Activated CD4-positive, alpha-beta memory T cell treated with anti-CD3 and anti-CD28 coated beads for 36 hours (primary cell): ENCODE measurements around the gene ARPIN. TPM values are rescaled to one million over a fixed set of nuclear protein-coding genes. Genes with fewer than 3 reads are reported as not detected.
"Not testable (repeated sequence)": the region's sequence is repeated elsewhere in the genome, so short reads cannot be mapped to it uniquely, and the experiment has no call there.

Experiments
- CTCF ChIA-PET: fragments of 350-600 bp; sonication (Branson Sonifier 250); formaldehyde crosslinking; loops from one replicate; lab custom pipeline; 2021; ENCODE audit warnings: antibody characterized with exemption, inconsistent platforms; lab: Charles Lee
- POLR2A ChIA-PET: fragments of 350-600 bp; sonication (Branson Sonifier 250); formaldehyde crosslinking; loops from one replicate; lab custom pipeline; 2021; ENCODE audit warnings: antibody characterized with exemption; lab: Charles Lee
- DNase-seq: peaks from one replicate; pipeline ENCODE4 v3.0.0-alpha.2; 2020
- H3K27ac Mint-ChIP-seq: one replicate; pipeline ENCODE4 v1.8.0; 2021; ENCODE audit warnings: mixed read lengths
- H3K27me3 Mint-ChIP-seq: one replicate; pipeline ENCODE4 v1.8.0; 2021; ENCODE audit warnings: mixed read lengths
- H3K36me3 Mint-ChIP-seq: one replicate; pipeline ENCODE4 v1.8.0; 2021; ENCODE audit warnings: mixed read lengths
- H3K4me1 Mint-ChIP-seq: one replicate; pipeline ENCODE4 v1.8.0; 2021; ENCODE audit warnings: low read depth, mixed read lengths
- H3K4me3 Mint-ChIP-seq: one replicate; pipeline ENCODE4 v1.8.0; 2021; ENCODE audit warnings: mild to moderate bottlenecking, mixed read lengths
- H3K9me3 Mint-ChIP-seq: one replicate; pipeline ENCODE4 v1.8.0; 2021; ENCODE audit warnings: mixed read lengths
- intact Hi-C: fragments of 100-400 bp; cut with micrococcal nuclease; formaldehyde crosslinking; loops from one replicate; pipeline ENCODE4 v1.15.1; 2023
- total RNA-seq, 2 experiments: library from RNA; stranded (reverse); gene quantifications; one replicate each; pipeline ENCODE4 v1.2.3, GENCODE V29; 2021

Gene ARPIN
- total RNA-seq, 2 experiments from 2014 or later, result 0.05 TPM; not detected in 1

GRCh38 chr15:89870688-89871288, 42.0 kb downstream of the ARPIN start:
- intact Hi-C loops, result no loop called here
- DNase-seq, result no peak
- Mint-ChIP-seq H3K27ac (no peak overlapping the region), H3K4me1 (peaks cover 4% of the 10 kb centered on the region), H3K4me3 (no peak overlapping the region), H3K36me3 (peaks cover 6% of the 10 kb centered on the region), H3K9me3 (no peaks in the 10 kb centered on the region), H3K27me3 (no peaks in the 10 kb centered on the region)
- ChIA-PET POLR2A (no interaction called here), CTCF (interaction anchor here (0.9 to 1.9 kb wide), 3 partner anchors 87 to 131 kb away, joined by 3 to 10 read pairs (median 7); no protein-coding TSS in a partner anchor)

GRCh38 chr15:89870006-89870405, 42.7 kb downstream of the ARPIN start:
- peaks cover under 1% of the 10 kb centered on the region for H3K4me1 Mint-ChIP-seq
- H3K27ac Mint-ChIP-seq, result no peak overlapping the region
- DNase-seq, result no peak
- no peaks in the 10 kb centered on the region for H3K9me3 Mint-ChIP-seq
- no peaks in the 10 kb centered on the region for H3K27me3 Mint-ChIP-seq
- ChIA-PET CTCF (interaction anchor here (0.6 kb wide), 1 partner anchor 98 kb away, joined by 3 read pairs; no protein-coding TSS in a partner anchor), POLR2A (no interaction called here)
- peaks cover 9% of the 10 kb centered on the region for H3K36me3 Mint-ChIP-seq
- intact Hi-C loops, result no loop called here
- H3K4me3 Mint-ChIP-seq, result no peak overlapping the region

GRCh38 chr15:89869490-89869889, 43.3 kb downstream of the ARPIN start:
- DNase-seq, POLR2A ChIA-PET, H3K4me3 Mint-ChIP-seq, CTCF ChIA-PET, H3K36me3 Mint-ChIP-seq, intact Hi-C loops, H3K9me3 Mint-ChIP-seq, H3K4me1 Mint-ChIP-seq, H3K27me3 Mint-ChIP-seq, H3K27ac Mint-ChIP-seq: not testable (repeated sequence)

GRCh38 chr15:89864958-89865739, 47.6 kb downstream of the ARPIN start:
- ChIA-PET POLR2A (no interaction called here), CTCF (interaction anchor here (1.0 to 5.2 kb wide), 4 partner anchors 9 to 222 kb away, joined by 3 to 29 read pairs (median 4); no protein-coding TSS in a partner anchor)
- Mint-ChIP-seq H3K4me1 (peaks cover 6% of the 10 kb centered on the region), H3K36me3 (peaks cover 11% of the 10 kb centered on the region), H3K27me3 (no peaks in the 10 kb centered on the region), H3K9me3 (no peaks in the 10 kb centered on the region), H3K27ac (no peak overlapping the region), H3K4me3 (no peak overlapping the region)
- DNase-seq, result no peak
- intact Hi-C loops, result no loop called here

GRCh38 chr15:89863918-89864317, 48.8 kb downstream of the ARPIN start:
- ChIA-PET POLR2A (interaction anchor here (0.7 kb wide), 1 partner anchor 66 kb away, joined by 5 read pairs; no protein-coding TSS in a partner anchor), CTCF (interaction anchor here (0.9 to 5.2 kb wide), 3 partner anchors 11 to 223 kb away, joined by 3 to 29 read pairs (median 3); no protein-coding TSS in a partner anchor)
- H3K27me3 Mint-ChIP-seq, result no peaks in the 10 kb centered on the region
- H3K9me3 Mint-ChIP-seq, result no peaks in the 10 kb centered on the region
- no peak overlapping the region for H3K27ac Mint-ChIP-seq
- peaks cover 6% of the 10 kb centered on the region for H3K4me1 Mint-ChIP-seq
- intact Hi-C loops, result no loop called here
- no peak overlapping the region for H3K4me3 Mint-ChIP-seq
- H3K36me3 Mint-ChIP-seq, result peaks cover 8% of the 10 kb centered on the region
- no peak for DNase-seq

GRCh38 chr15:89860891-89861290, 51.9 kb downstream of the ARPIN start:
- Mint-ChIP-seq H3K27me3 (no peaks in the 10 kb centered on the region), H3K36me3 (peaks cover 13% of the 10 kb centered on the region), H3K4me1 (peaks cover 6% of the 10 kb centered on the region), H3K4me3 (no peak overlapping the region), H3K9me3 (no peaks in the 10 kb centered on the region), H3K27ac (no peak overlapping the region)
- ChIA-PET POLR2A (no interaction called here), CTCF (interaction anchor here (0.9 to 2.6 kb wide), 2 partner anchors 14 to 121 kb away, joined by 3 to 16 read pairs; no protein-coding TSS in a partner anchor)
- DNase-seq, result no peak
- intact Hi-C loops, result no loop called here

- H3K27me3 Mint-ChIP-seq, result no peaks in the 10 kb centered on the region
- ChIA-PET POLR2A (no interaction called here), CTCF (interaction anchor here (2.6 kb wide), 1 partner anchor 14 kb away, joined by 16 read pairs; no protein-coding TSS in a partner anchor)
- no peak overlapping the region for H3K27ac Mint-ChIP-seq
- no peak for DNase-seq
- intact Hi-C loops, result no loop called here
- H3K4me1 Mint-ChIP-seq, result peaks cover 6% of the 10 kb centered on the region
- no peaks in the 10 kb centered on the region for H3K9me3 Mint-ChIP-seq
- no peak overlapping the region for H3K4me3 Mint-ChIP-seq
- H3K36me3 Mint-ChIP-seq, result peaks cover 10% of the 10 kb centered on the region
Observed at GRCh38 chr15:89860431-89860830, 52.3 kb downstream of the ARPIN start.

GRCh38 chr15:89858661-89859458, 53.9 kb downstream of the ARPIN start:
- Mint-ChIP-seq H3K9me3 (no peaks in the 10 kb centered on the region), H3K4me3 (no peak overlapping the region), H3K27ac (no peak overlapping the region), H3K36me3 (peaks cover 10% of the 10 kb centered on the region), H3K27me3 (no peaks in the 10 kb centered on the region), H3K4me1 (peaks cover 6% of the 10 kb centered on the region)
- POLR2A ChIA-PET, result no interaction called here
- intact Hi-C loops, result no loop called here
- no peak for DNase-seq
- CTCF ChIA-PET, result no interaction called here

- peaks cover 10% of the 10 kb centered on the region for H3K36me3 Mint-ChIP-seq
- POLR2A ChIA-PET, result no interaction called here
- CTCF ChIA-PET, result interaction anchor here (0.7 to 1.1 kb wide), 3 partner anchors 30 to 117 kb away, joined by 3 to 4 read pairs (median 3); no protein-coding TSS in a partner anchor
Observed at GRCh38 chr15:89857673-89858072, 55.1 kb downstream of the ARPIN start.

GRCh38 chr15:89855948-89856347, 56.8 kb downstream of the ARPIN start:
- Mint-ChIP-seq H3K9me3 (no peaks in the 10 kb centered on the region), H3K27me3 (no peaks in the 10 kb centered on the region), H3K27ac (no peak overlapping the region), H3K4me3 (no peak overlapping the region), H3K36me3 (peaks cover 9% of the 10 kb centered on the region), H3K4me1 (peaks cover 8% of the 10 kb centered on the region)
- no peak for DNase-seq
- POLR2A ChIA-PET, result no interaction called here
- intact Hi-C loops, result no loop called here
- CTCF ChIA-PET, result no interaction called here

More at GRCh38 chr15:89857673-89858072, 55.1 kb downstream of the ARPIN start:
- no peaks in the 10 kb centered on the region for H3K9me3 Mint-ChIP-seq
- H3K27ac Mint-ChIP-seq, result no peak overlapping the region
- H3K27me3 Mint-ChIP-seq, result no peaks in the 10 kb centered on the region
- DNase-seq, result no peak
- intact Hi-C loops, result no loop called here
- peaks cover 6% of the 10 kb centered on the region for H3K4me1 Mint-ChIP-seq
- H3K4me3 Mint-ChIP-seq, result no peak overlapping the region

GRCh38 chr15:89854863-89855262, 57.9 kb downstream of the ARPIN start:
- H3K4me1 Mint-ChIP-seq, H3K36me3 Mint-ChIP-seq, H3K9me3 Mint-ChIP-seq, POLR2A ChIA-PET, CTCF ChIA-PET, intact Hi-C loops, H3K4me3 Mint-ChIP-seq, H3K27ac Mint-ChIP-seq, H3K27me3 Mint-ChIP-seq, DNase-seq: not testable (repeated sequence)
